ENCODE data around the gene PIGR.

The PIGR gene

GRCh38 chr1:206895325-206895724 lies 50.9 kb downstream of the PIGR start:
- no peak for DNase-seq (ENCODE audit: low spot score)
- no peak for TF ChIP-seq CTCF (IDR thresholded peaks at IDR 0.05; ENCODE audit: extremely low read depth, missing control alignments)

GRCh38 chr1:206893380-206893779 lies 52.9 kb downstream of the PIGR start:
- no peak for TF ChIP-seq CTCF (IDR thresholded peaks at IDR 0.05; ENCODE audit: extremely low read depth, missing control alignments)
- DNase-seq (ENCODE audit: low spot score): no peak

- no peak for DNase-seq (ENCODE audit: low spot score)
- no peak for TF ChIP-seq CTCF (IDR thresholded peaks at IDR 0.05; ENCODE audit: extremely low read depth, missing control alignments)
Measured at GRCh38 chr1:206892351-206892984, 53.8 kb downstream of the PIGR start.

GRCh38 chr1:206891412-206891811 lies 54.9 kb downstream of the PIGR start:
- DNase-seq (ENCODE audit: low spot score): no peak
- TF ChIP-seq CTCF (IDR thresholded peaks at IDR 0.05; ENCODE audit: extremely low read depth, missing control alignments): no peak

GRCh38 chr1:206890125-206891060 lies 55.9 kb downstream of the PIGR start:
- DNase-seq (ENCODE audit: low spot score): no peak
- TF ChIP-seq CTCF (IDR thresholded peaks at IDR 0.05; ENCODE audit: extremely low read depth, missing control alignments): no peak

- TF ChIP-seq CTCF (IDR thresholded peaks at IDR 0.05; ENCODE audit: extremely low read depth, missing control alignments): no peak
- DNase-seq (ENCODE audit: low spot score): no peak
Measured at GRCh38 chr1:206887701-206888100, 58.6 kb downstream of the PIGR start.

- DNase-seq (ENCODE audit: low spot score): no peak
Measured at GRCh38 chr1:206886831-206887230, 59.4 kb downstream of the PIGR start.

More at GRCh38 chr1:206886831-206887230, 59.4 kb downstream of the PIGR start:
- no peak for TF ChIP-seq CTCF (IDR thresholded peaks at IDR 0.05; ENCODE audit: extremely low read depth, missing control alignments)
